ENCODE results near the gene RBM14. TPM values are rescaled to one million over a fixed set of nuclear protein-coding genes. Genes with fewer than 3 reads are reported as not detected.
"Not testable (repeated sequence)": the region's sequence is repeated elsewhere in the genome, so short reads cannot be mapped to it uniquely, and the experiment has no call there.

Gene RBM14
- total and polyA plus RNA-seq, 5 donors from 2014 or later: 56.7 to 233 (median 71.5) TPM

DNA sequence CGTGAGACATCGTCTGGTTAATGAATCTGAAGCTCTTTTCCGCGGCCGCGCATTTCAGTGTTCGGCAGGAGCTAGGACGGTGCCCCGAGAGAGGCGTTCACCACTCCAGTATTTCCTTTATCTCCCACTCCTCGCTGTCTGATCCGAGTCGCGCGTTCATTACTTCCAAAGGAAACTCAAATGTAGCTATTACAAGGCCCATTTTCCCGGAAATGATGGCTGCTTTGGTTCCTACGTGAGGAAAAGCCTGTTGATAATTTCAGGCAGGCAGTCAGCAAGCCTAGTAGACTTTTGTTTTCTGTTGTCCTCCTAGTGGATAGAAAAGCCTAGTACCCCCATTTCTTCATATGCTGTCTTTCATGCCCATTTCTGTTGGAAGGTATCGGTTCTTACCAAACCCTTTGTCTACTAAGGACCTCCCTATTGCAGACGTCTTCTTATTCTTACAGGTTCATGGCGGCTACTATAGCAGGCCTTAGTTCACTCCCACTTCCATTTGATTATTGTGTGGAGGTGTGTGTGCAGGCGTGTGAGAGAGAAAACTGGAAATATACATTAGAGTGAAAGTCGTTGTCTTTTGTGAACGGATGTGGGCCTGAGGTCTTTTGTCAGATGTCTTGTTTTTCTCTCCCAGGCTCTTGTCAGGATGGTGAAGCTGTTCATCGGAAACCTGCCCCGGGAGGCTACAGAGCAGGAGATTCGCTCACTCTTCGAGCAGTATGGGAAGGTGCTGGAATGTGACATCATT is 22.8 kb downstream of the RBM14 start:
- H3K27me3 ChIP-seq (ENCODE audit: control insufficient read depth, insufficient read depth, low read length): no peaks in the 10 kb centered on the region
- Mint-ChIP-seq H3K27me3 (no peaks in the 10 kb centered on the region), H3K27ac (peak overlapping the region; percentile 95 to 99 (median 97)), H3K36me3 (peaks cover 45% of the 10 kb centered on the region), H3K9me3 (no peaks in the 10 kb centered on the region), H3K4me3 (peak overlapping the region; percentile 94 to 100 (median 98)), H3K4me1 (peaks cover 23 to 76% (median 66%) of the 10 kb centered on the region in 4 donors)
- peak overlapping the region; percentile 94 for H3K27ac ChIP-seq (ENCODE audit: insufficient read depth, low read length, poor library complexity, severe bottlenecking)
- ATAC-seq (ENCODE audit: low read depth in 2 of 2) (no peak), DNase-seq (peak; percentile 23 to 62 (median 56))
- no peaks in the 10 kb centered on the region for H3K9me3 ChIP-seq (ENCODE audit: control insufficient read depth in 2 of 2, low read length in 2 of 2)
- peak overlapping the region; percentile 92 for H3K4me3 ChIP-seq (ENCODE audit: low read depth, low read length)
- peaks cover 45% of the 10 kb centered on the region for H3K36me3 ChIP-seq (ENCODE audit: control insufficient read depth, insufficient read depth, low read length)
- peaks cover 54% of the 10 kb centered on the region for H3K4me1 ChIP-seq (ENCODE audit: control insufficient read depth, insufficient read depth, low read length, poor library complexity, severe bottlenecking)

DNA sequence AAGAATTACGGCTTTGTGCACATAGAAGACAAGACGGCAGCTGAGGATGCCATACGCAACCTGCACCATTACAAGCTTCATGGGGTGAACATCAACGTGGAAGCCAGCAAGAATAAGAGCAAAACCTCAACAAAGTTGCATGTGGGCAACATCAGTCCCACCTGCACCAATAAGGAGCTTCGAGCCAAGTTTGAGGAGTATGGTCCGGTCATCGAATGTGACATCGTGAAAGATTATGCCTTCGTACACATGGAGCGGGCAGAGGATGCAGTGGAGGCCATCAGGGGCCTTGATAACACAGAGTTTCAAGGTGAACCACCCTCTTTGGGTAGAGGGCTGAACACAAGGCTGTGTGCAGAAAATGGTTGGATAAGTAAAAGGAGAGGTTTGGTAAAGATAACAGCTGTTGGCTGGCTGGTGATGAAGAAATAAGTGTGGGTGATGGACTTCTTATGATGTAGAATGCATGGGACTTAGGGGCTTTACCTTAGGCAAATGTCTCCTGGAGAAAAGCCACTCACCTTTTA is 23.4 kb downstream of the RBM14 start:
- peaks cover 61% of the 10 kb centered on the region for H3K4me1 ChIP-seq (ENCODE audit: control insufficient read depth, insufficient read depth, low read length, poor library complexity, severe bottlenecking)
- peak overlapping the region; percentile 94 for H3K27ac ChIP-seq (ENCODE audit: insufficient read depth, low read length, poor library complexity, severe bottlenecking)

DNA sequence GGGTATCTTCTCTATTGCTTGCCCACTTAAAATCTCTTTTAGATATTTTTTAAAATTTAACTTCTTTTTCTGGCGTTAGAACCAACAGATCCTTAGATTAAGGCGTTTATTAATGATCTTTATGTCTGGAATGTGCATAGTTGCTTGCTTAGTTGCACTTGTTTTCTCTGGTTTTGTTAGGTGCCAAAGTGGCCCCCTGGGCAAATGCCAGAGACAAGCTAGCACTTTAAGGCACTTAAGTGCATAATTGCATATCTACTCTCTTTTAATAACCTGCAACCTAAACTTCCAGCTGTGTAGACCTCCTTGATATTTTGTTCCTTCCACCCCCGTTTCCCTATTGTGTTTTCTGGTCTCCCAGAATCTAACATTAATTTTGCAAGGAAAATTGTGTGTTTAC is 25.4 kb downstream of the RBM14 start:
- H3K9me3 ChIP-seq (ENCODE audit: control insufficient read depth in 2 of 2, low read length in 2 of 2): no peaks in the 10 kb centered on the region
- ATAC-seq (ENCODE audit: low read depth in 2 of 2) (no peak), DNase-seq (no peak)
- H3K27ac ChIP-seq (ENCODE audit: insufficient read depth, low read length, poor library complexity, severe bottlenecking): peak overlapping the region; percentile 50
- H3K27me3 Mint-ChIP-seq: no peaks in the 10 kb centered on the region
- peaks cover 0 to 2% (median 0%) of the 10 kb centered on the region in 7 donors for H3K9me3 Mint-ChIP-seq
- H3K4me1 Mint-ChIP-seq: peaks cover 40 to 90% (median 81%) of the 10 kb centered on the region in 4 donors
- H3K4me3 Mint-ChIP-seq: peak overlapping the region; percentile 78 to 100 (median 96)
- no peaks in the 10 kb centered on the region for H3K27me3 ChIP-seq (ENCODE audit: control insufficient read depth, insufficient read depth, low read length)
- H3K36me3 ChIP-seq (ENCODE audit: control insufficient read depth, insufficient read depth, low read length): peaks cover 69% of the 10 kb centered on the region
- peaks cover 64% of the 10 kb centered on the region for H3K36me3 Mint-ChIP-seq
- H3K4me3 ChIP-seq (ENCODE audit: low read depth, low read length): peak overlapping the region; percentile 92
- peaks cover 80% of the 10 kb centered on the region for H3K4me1 ChIP-seq (ENCODE audit: control insufficient read depth, insufficient read depth, low read length, poor library complexity, severe bottlenecking)
- peak overlapping the region in 1 of 3 donors; percentile 71 for H3K27ac Mint-ChIP-seq

More for the DNA sequence above, 23.4 kb downstream of the RBM14 start:
- peak overlapping the region; percentile 94 to 100 (median 98) for H3K4me3 Mint-ChIP-seq
- not testable (repeated sequence) for H3K9me3 ChIP-seq (ENCODE audit: control insufficient read depth in 2 of 2, low read length in 2 of 2); DNase-seq; H3K27me3 ChIP-seq (ENCODE audit: control insufficient read depth, insufficient read depth, low read length); H3K27me3 Mint-ChIP-seq; ATAC-seq (ENCODE audit: low read depth in 2 of 2); H3K9me3 Mint-ChIP-seq
- Histone ChIP-seq H3K4me3 (ENCODE audit: low read depth, low read length) (peak overlapping the region; percentile 92), H3K36me3 (ENCODE audit: control insufficient read depth, insufficient read depth, low read length) (peaks cover 52% of the 10 kb centered on the region)
- H3K4me1 Mint-ChIP-seq: peaks cover 23 to 77% (median 66%) of the 10 kb centered on the region in 4 donors
- peak overlapping the region; percentile 95 to 99 (median 97) for H3K27ac Mint-ChIP-seq
- peaks cover 46% of the 10 kb centered on the region for H3K36me3 Mint-ChIP-seq

DNA sequence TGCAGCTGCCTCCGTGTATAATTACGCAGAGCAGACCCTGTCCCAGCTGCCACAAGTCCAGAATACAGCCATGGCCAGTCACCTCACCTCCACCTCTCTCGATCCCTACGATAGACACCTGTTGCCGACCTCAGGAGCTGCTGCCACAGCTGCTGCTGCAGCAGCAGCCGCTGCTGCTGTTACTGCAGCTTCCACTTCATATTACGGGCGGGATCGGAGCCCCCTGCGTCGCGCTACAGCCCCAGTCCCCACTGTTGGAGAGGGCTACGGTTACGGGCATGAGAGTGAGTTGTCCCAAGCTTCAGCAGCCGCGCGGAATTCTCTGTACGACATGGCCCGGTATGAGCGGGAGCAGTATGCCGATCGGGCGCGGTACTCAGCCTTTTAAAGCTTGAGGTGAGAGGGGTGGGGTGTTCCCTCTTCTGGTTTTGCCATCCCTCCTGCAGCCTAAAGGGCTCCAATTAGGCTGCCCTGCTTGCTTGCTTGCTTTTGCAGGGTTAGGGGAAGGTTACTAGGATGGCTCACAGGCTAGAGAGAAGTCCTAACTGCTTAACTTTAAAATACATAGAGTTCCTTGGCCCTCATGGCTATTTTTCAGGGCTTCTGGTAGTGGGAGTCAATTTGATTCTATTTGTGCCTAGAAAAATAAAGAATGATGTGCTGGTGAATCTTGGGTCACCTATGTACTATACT is 27.5 kb downstream of the RBM14 start:
- Mint-ChIP-seq H3K27me3 (no peaks in the 10 kb centered on the region), H3K4me1 (peaks cover 49 to 89% (median 79%) of the 10 kb centered on the region in 4 donors), H3K4me3 (peak overlapping the region; percentile 78 to 100 (median 94)), H3K27ac (no peak overlapping the region), H3K9me3 (peaks cover 0 to 2% (median 0%) of the 10 kb centered on the region in 7 donors), H3K36me3 (peaks cover 76% of the 10 kb centered on the region)
- H3K36me3 ChIP-seq (ENCODE audit: control insufficient read depth, insufficient read depth, low read length): peaks cover 82% of the 10 kb centered on the region
- peak overlapping the region; percentile 64 for H3K4me3 ChIP-seq (ENCODE audit: low read depth, low read length)
- DNase-seq: no peak
- ATAC-seq (ENCODE audit: low read depth in 2 of 2): no peak
- H3K27ac ChIP-seq (ENCODE audit: insufficient read depth, low read length, poor library complexity, severe bottlenecking): no peak overlapping the region
- no peaks in the 10 kb centered on the region for H3K27me3 ChIP-seq (ENCODE audit: control insufficient read depth, insufficient read depth, low read length)
- H3K4me1 ChIP-seq (ENCODE audit: control insufficient read depth, insufficient read depth, low read length, poor library complexity, severe bottlenecking): peaks cover 79% of the 10 kb centered on the region
- no peaks in the 10 kb centered on the region for H3K9me3 ChIP-seq (ENCODE audit: control insufficient read depth in 2 of 2, low read length in 2 of 2)

DNA sequence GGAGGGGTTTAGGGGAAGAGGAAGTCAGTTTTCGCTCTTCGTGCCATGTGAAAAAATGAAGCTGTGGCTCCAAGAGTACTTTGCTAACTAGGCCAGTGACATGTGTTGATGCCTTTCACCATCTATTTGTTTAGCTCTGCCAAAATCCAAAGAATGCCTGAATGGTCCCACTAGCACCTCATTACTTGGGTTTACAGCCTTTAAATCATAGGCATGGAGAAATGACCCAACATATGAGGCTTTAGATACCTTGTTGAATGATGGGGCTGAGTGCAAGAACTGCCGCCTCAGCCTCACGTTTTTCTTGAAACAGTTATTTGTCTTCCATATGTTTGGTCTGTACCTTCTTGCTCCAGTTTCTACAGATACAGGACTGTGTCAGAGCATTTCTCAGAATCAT is 30.4 kb downstream of the RBM14 start:
- Histone ChIP-seq H3K36me3 (ENCODE audit: control insufficient read depth, insufficient read depth, low read length) (peaks cover 79% of the 10 kb centered on the region), H3K27ac (ENCODE audit: insufficient read depth, low read length, poor library complexity, severe bottlenecking) (no peak overlapping the region), H3K4me3 (ENCODE audit: low read depth, low read length) (peak overlapping the region; percentile 35), H3K4me1 (ENCODE audit: control insufficient read depth, insufficient read depth, low read length, poor library complexity, severe bottlenecking) (peaks cover 67% of the 10 kb centered on the region), H3K9me3 (ENCODE audit: control insufficient read depth in 2 of 2, low read length in 2 of 2) (no peaks in the 10 kb centered on the region), H3K27me3 (ENCODE audit: control insufficient read depth, insufficient read depth, low read length) (no peaks in the 10 kb centered on the region)
- H3K4me1 Mint-ChIP-seq: peaks cover 47 to 84% (median 72%) of the 10 kb centered on the region in 4 donors
- peak overlapping the region in 1 of 3 donors; percentile 27 for H3K27ac Mint-ChIP-seq
- peak overlapping the region in 2 of 4 donors; percentile 59 to 87 for H3K4me3 Mint-ChIP-seq
- H3K36me3 Mint-ChIP-seq: peaks cover 62% of the 10 kb centered on the region
- H3K27me3 Mint-ChIP-seq: no peaks in the 10 kb centered on the region
- H3K9me3 Mint-ChIP-seq: peaks cover 0 to 2% (median 0%) of the 10 kb centered on the region in 7 donors
- DNase-seq: no peak
- no peak for ATAC-seq (ENCODE audit: low read depth in 2 of 2)

DNA sequence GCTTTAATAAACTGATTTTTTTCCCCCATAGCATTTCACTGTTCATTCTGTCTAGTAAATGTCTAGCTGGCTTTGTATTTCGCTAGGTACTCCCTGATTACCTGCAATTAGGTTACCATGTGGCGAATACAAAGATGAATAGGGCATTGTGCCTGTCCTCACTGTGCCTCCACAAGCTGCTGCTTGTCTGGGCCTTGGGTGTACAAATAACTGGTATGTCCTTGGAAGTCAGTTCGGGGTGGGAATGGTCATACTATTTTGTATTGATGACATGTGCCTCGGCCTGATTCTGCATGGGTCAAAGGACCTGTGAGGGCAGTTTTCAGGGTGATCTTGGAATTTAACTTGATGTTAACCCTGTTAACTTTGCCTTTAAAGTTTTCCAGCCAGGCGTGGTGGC is 33.5 kb downstream of the RBM14 start:
- Mint-ChIP-seq H3K27me3 (no peaks in the 10 kb centered on the region), H3K4me1 (peaks cover 31 to 70% (median 58%) of the 10 kb centered on the region in 4 donors), H3K27ac (peak overlapping the region in 2 of 3 donors; percentile 23 to 25), H3K9me3 (peaks cover 0 to 2% (median 0%) of the 10 kb centered on the region in 7 donors), H3K36me3 (peaks cover 47% of the 10 kb centered on the region), H3K4me3 (no peak overlapping the region)
- Histone ChIP-seq H3K27me3 (ENCODE audit: control insufficient read depth, insufficient read depth, low read length) (no peaks in the 10 kb centered on the region), H3K27ac (ENCODE audit: insufficient read depth, low read length, poor library complexity, severe bottlenecking) (no peak overlapping the region), H3K9me3 (ENCODE audit: control insufficient read depth in 2 of 2, low read length in 2 of 2) (no peaks in the 10 kb centered on the region), H3K36me3 (ENCODE audit: control insufficient read depth, insufficient read depth, low read length) (peaks cover 62% of the 10 kb centered on the region), H3K4me1 (ENCODE audit: control insufficient read depth, insufficient read depth, low read length, poor library complexity, severe bottlenecking) (peaks cover 36% of the 10 kb centered on the region), H3K4me3 (ENCODE audit: low read depth, low read length) (no peak overlapping the region)
- ATAC-seq (ENCODE audit: low read depth in 2 of 2): no peak
- no peak for DNase-seq

DNA sequence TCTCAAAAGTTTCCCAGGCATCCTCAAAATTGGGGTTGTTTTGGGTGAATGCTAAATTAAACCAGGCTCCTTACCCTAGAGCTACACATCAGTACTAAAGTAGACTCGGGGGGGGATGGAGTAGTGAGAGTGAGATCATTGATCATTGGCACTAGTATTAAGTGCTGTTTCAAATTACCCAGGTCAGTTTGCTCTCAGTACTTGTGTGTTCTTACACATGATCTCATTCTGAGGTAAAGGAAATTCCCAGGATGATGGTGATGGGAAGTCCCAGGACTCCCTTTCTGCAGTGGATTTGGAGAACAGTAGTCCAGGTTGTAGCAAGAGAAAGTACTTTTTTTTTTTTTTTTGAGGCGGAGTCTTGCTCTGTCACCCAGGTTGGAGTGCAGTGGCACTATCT is 34.6 kb downstream of the RBM14 start:
- peaks cover 40% of the 10 kb centered on the region for H3K36me3 Mint-ChIP-seq
- Histone ChIP-seq H3K27me3 (ENCODE audit: control insufficient read depth, insufficient read depth, low read length) (no peaks in the 10 kb centered on the region), H3K4me1 (ENCODE audit: control insufficient read depth, insufficient read depth, low read length, poor library complexity, severe bottlenecking) (peaks cover 25% of the 10 kb centered on the region), H3K27ac (ENCODE audit: insufficient read depth, low read length, poor library complexity, severe bottlenecking) (no peak overlapping the region), H3K4me3 (ENCODE audit: low read depth, low read length) (no peak overlapping the region), H3K9me3 (ENCODE audit: control insufficient read depth in 2 of 2, low read length in 2 of 2) (no peaks in the 10 kb centered on the region), H3K36me3 (ENCODE audit: control insufficient read depth, insufficient read depth, low read length) (peaks cover 51% of the 10 kb centered on the region)
- DNase-seq (no peak), ATAC-seq (ENCODE audit: low read depth in 2 of 2) (no peak)
- no peak overlapping the region for H3K27ac Mint-ChIP-seq
- H3K4me1 Mint-ChIP-seq: peaks cover 23 to 64% (median 46%) of the 10 kb centered on the region in 4 donors
- H3K9me3 Mint-ChIP-seq: peaks cover 0 to under 1% (median 0%) of the 10 kb centered on the region in 7 donors
- H3K4me3 Mint-ChIP-seq: peak overlapping the region in 1 of 4 donors; percentile 21
- no peaks in the 10 kb centered on the region for H3K27me3 Mint-ChIP-seq

All from CD4-positive, CD25-positive, alpha-beta regulatory T cell (primary cell).